Suprapubic skin (tissue), 3 donors: Measurements from ENCODE around the gene MCL1.

Experiments used
- EP300 ChIP-seq: sonication (generic); formaldehyde crosslinking; IDR thresholded peaks from one replicate; pipeline ENCODE4 v1.6.1; 2017; ENCODE audit warnings: antibody characterized with exemption
- TF ChIP-seq, protein P1 (sequence below), 2 donors: fragments of 200-600 bp in 1 of 2; fragments of 450-650 bp in 1 of 2; sonication (generic) in 1 of 2; IDR thresholded peaks; one replicate each; pipeline ENCODE4 v1.5.1; 2016 to 2019; ENCODE audit warnings: antibody characterized with exemption in 2 of 2, mild to moderate bottlenecking in 1 of 2, moderate library complexity in 1 of 2

DNA sequence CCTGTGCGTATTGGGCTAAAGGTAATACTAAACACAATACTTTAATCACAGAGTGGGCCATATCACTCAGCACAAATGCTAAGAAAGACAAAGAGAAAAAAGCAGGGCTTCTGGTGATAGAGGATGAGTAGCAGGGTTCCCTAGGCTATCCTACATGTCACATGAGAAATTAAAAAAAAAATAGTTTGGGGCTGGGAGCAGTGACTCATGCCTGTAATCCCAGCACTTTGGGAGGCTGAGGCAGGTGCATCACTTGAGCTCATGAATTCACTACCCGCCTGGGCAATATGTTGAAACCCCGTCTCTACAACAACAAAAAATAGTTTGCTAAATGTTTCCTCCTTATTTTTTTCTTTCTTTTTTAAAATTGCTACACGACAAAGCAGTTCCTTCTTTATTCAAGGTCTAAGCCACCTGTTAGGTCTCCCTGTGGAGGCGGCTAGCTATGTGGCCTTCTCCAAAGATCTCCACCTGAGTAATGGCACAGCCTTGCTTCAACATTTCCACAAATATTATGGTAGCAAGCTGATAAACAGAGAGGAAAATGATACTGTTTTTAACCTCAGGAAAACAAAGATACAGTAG is 48.5 kb upstream of the MCL1 start:
- TF ChIP-seq, protein P1, sequence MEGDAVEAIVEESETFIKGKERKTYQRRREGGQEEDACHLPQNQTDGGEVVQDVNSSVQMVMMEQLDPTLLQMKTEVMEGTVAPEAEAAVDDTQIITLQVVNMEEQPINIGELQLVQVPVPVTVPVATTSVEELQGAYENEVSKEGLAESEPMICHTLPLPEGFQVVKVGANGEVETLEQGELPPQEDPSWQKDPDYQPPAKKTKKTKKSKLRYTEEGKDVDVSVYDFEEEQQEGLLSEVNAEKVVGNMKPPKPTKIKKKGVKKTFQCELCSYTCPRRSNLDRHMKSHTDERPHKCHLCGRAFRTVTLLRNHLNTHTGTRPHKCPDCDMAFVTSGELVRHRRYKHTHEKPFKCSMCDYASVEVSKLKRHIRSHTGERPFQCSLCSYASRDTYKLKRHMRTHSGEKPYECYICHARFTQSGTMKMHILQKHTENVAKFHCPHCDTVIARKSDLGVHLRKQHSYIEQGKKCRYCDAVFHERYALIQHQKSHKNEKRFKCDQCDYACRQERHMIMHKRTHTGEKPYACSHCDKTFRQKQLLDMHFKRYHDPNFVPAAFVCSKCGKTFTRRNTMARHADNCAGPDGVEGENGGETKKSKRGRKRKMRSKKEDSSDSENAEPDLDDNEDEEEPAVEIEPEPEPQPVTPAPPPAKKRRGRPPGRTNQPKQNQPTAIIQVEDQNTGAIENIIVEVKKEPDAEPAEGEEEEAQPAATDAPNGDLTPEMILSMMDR (IDR thresholded peaks at IDR 0.05), result no peak
- no peak for TF ChIP-seq EP300
